IPS-20b (cell line): ENCODE measurements around the gene GNAI1.
"Not testable (repeated sequence)": the region's sequence is repeated elsewhere in the genome, so short reads cannot be mapped to it uniquely, and the experiment has no call there.

Experiments used
- H3K27ac ChIP-seq: one replicate; pipeline ENCODE4 v1.5.1; 2013; ENCODE audit warnings: low read length
- H3K27me3 ChIP-seq: 2 replicates; pipeline ENCODE4 v1.6.1; 2013; ENCODE audit warnings: mild to moderate bottlenecking, low read length, inconsistent platforms; ENCODE audit not compliant: insufficient read depth
- H3K36me3 ChIP-seq: 2 replicates; pipeline ENCODE4 v1.6.1; 2013; ENCODE audit warnings: low read depth, mild to moderate bottlenecking, inconsistent platforms, low read length, moderate library complexity; ENCODE audit not compliant: insufficient read depth
- H3K4me1 ChIP-seq: 2 replicates; pipeline ENCODE4 v1.6.1; 2013; ENCODE audit warnings: mild to moderate bottlenecking, control low read depth, inconsistent platforms, low read length, moderate library complexity; ENCODE audit not compliant: insufficient read depth
- H3K4me3 ChIP-seq: 2 replicates; pipeline ENCODE4 v1.5.1; 2013; ENCODE audit warnings: mild to moderate bottlenecking, low read length, inconsistent platforms
- H3K9ac ChIP-seq: 2 replicates; pipeline ENCODE4 v1.6.1; 2013; ENCODE audit warnings: low read depth, mild to moderate bottlenecking, inconsistent platforms, low read length, moderate library complexity
- H3K9me3 ChIP-seq: 2 replicates; pipeline ENCODE4 v1.6.1; 2013; ENCODE audit warnings: mild to moderate bottlenecking, low read depth, low read length, inconsistent platforms; ENCODE audit not compliant: insufficient read depth

The GNAI1 gene

GRCh38 chr7:80147543-80148391 lies 13.1 kb downstream of the GNAI1 start:
- no peak overlapping the region for H3K9ac ChIP-seq
- H3K4me3 ChIP-seq = no peak overlapping the region
- H3K9me3 ChIP-seq = no peaks in the 10 kb centered on the region
- no peak overlapping the region for H3K27ac ChIP-seq
- peaks cover 22% of the 10 kb centered on the region for H3K4me1 ChIP-seq
- H3K36me3 ChIP-seq = no peaks in the 10 kb centered on the region
- no peaks in the 10 kb centered on the region for H3K27me3 ChIP-seq

DNA sequence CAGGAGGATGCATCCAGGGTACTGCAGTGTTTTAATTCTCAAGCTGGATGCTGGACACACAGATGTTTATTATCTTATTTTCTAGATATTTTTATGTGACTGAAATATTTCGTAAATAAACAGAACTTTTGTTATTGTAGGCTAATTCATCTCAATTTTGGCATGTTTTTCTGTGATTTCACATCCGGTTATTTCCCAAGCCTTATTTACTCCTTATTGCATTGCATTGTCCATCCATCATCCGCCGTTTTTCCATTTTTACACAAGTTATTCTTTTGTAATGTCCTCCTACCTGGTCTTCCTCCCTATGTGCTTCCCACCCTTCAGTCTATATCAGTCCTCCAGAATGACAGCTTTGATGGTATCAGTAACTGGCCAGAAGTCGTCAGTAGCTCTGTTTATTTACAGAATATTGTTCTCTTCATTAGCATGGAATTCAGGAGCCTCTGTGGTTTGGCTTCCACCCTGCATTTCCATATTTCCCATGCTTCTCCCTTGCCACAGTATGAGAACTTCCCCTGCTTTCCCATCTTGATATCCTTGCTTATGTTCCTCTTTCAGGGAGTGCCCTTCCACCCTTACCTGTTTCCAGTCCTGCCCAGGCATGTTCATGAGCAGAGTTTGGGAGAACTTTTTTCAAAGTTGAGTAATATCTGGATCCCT lies 16.1 kb downstream of the GNAI1 start:
- Histone ChIP-seq H3K4me1 (peaks cover 21% of the 10 kb centered on the region), H3K9ac (no peak overlapping the region), H3K9me3 (no peaks in the 10 kb centered on the region), H3K4me3 (no peak overlapping the region), H3K27me3 (no peaks in the 10 kb centered on the region), H3K36me3 (no peaks in the 10 kb centered on the region), H3K27ac (no peak overlapping the region)

- H3K4me3 ChIP-seq = no peak overlapping the region
- peaks cover 19% of the 10 kb centered on the region for H3K4me1 ChIP-seq
- no peak overlapping the region for H3K9ac ChIP-seq
- no peak overlapping the region for H3K27ac ChIP-seq
- H3K9me3 ChIP-seq = no peaks in the 10 kb centered on the region
- no peaks in the 10 kb centered on the region for H3K36me3 ChIP-seq
- H3K27me3 ChIP-seq = no peaks in the 10 kb centered on the region
Measured at GRCh38 chr7:80151274-80151665, 16.6 kb downstream of the GNAI1 start.

GRCh38 chr7:80153446-80153845 lies 18.8 kb downstream of the GNAI1 start:
- Histone ChIP-seq H3K9ac (no peak overlapping the region), H3K4me1 (peaks cover 19% of the 10 kb centered on the region), H3K4me3 (no peak overlapping the region), H3K36me3 (no peaks in the 10 kb centered on the region), H3K27me3 (no peaks in the 10 kb centered on the region), H3K27ac (no peak overlapping the region), H3K9me3 (no peaks in the 10 kb centered on the region)

DNA sequence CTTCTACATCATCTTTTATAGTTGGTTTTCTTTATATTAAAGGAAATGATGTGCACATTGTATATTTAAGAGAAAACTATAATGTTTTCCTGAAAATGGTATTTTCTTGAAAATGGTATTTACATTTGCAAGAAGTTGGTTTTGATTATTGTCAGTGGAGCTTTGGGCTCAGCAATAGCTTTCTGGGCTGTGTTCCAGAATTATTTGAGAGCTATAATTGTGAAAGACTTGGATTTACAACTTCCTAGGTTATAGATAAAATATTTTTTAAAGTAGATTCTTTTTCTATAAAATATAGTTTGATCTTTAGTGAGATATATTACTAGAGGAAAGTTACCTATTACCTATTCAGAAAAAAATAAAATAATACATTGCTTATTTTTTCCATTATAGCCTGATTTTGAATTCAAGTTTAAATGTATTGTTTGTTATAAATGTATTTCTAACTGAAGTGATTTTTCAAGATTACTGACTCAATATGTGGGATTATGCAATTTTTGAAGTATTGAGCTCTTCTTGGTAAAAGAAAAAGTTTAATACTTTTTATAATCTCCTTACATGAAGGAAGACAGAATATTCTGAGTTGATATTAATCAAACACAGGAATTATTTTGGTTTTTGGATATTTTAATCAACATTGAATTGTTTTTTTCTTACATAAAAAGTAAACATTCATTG lies 20.2 kb downstream of the GNAI1 start:
- Histone ChIP-seq H3K9me3 (no peaks in the 10 kb centered on the region), H3K9ac (no peak overlapping the region), H3K4me1 (peaks cover 16% of the 10 kb centered on the region), H3K27me3 (no peaks in the 10 kb centered on the region), H3K36me3 (no peaks in the 10 kb centered on the region), H3K27ac (no peak overlapping the region), H3K4me3 (no peak overlapping the region)

GRCh38 chr7:80155374-80155773 lies 20.7 kb downstream of the GNAI1 start:
- Histone ChIP-seq H3K9ac (no peak overlapping the region), H3K4me3 (no peak overlapping the region), H3K27ac (no peak overlapping the region), H3K9me3 (no peaks in the 10 kb centered on the region), H3K4me1 (peaks cover 18% of the 10 kb centered on the region), H3K36me3 (no peaks in the 10 kb centered on the region), H3K27me3 (no peaks in the 10 kb centered on the region)

- H3K4me3 ChIP-seq, H3K27ac ChIP-seq, H3K9ac ChIP-seq: not testable (repeated sequence)
Measured at GRCh38 chr7:80157770-80158169, 23.1 kb downstream of the GNAI1 start.

GRCh38 chr7:80159802-80160201 lies 25.2 kb downstream of the GNAI1 start:
- Histone ChIP-seq H3K36me3 (no peaks in the 10 kb centered on the region), H3K9ac (no peak overlapping the region)

More at GRCh38 chr7:80157770-80158169, 23.1 kb downstream of the GNAI1 start:
- H3K9me3 ChIP-seq, H3K27me3 ChIP-seq, H3K4me1 ChIP-seq, H3K36me3 ChIP-seq: not testable (repeated sequence)

GRCh38 chr7:80161466-80161865 lies 26.8 kb downstream of the GNAI1 start:
- H3K36me3 ChIP-seq = no peaks in the 10 kb centered on the region
- no peaks in the 10 kb centered on the region for H3K27me3 ChIP-seq
- no peak overlapping the region for H3K27ac ChIP-seq
- no peaks in the 10 kb centered on the region for H3K9me3 ChIP-seq
- no peak overlapping the region for H3K9ac ChIP-seq
- peaks cover 17% of the 10 kb centered on the region; the same call in 1 of the 2 replicates for H3K4me1 ChIP-seq
- no peak overlapping the region for H3K4me3 ChIP-seq

More at GRCh38 chr7:80159802-80160201, 25.2 kb downstream of the GNAI1 start:
- no peaks in the 10 kb centered on the region for H3K9me3 ChIP-seq
- no peaks in the 10 kb centered on the region for H3K27me3 ChIP-seq
- no peak overlapping the region for H3K4me3 ChIP-seq
- H3K27ac ChIP-seq = no peak overlapping the region
- peaks cover 6% of the 10 kb centered on the region; the same call in 1 of the 2 replicates for H3K4me1 ChIP-seq

- Histone ChIP-seq H3K9me3 (peaks cover 4% of the 10 kb centered on the region; the same call in 1 of the 2 replicates), H3K4me3 (peak overlapping the region; percentile 44), H3K27me3 (no peaks in the 10 kb centered on the region), H3K36me3 (no peaks in the 10 kb centered on the region), H3K9ac (0 out of 2 replicates have a peak overlapping the region, but pooled peaks have one; percentile 30), H3K27ac (peak overlapping the region; percentile 22), H3K4me1 (peaks cover 17% of the 10 kb centered on the region; the same call in 1 of the 2 replicates)
Measured at GRCh38 chr7:80165177-80165576, 30.5 kb downstream of the GNAI1 start.

- Histone ChIP-seq H3K9ac (no peak overlapping the region), H3K4me1 (peaks cover 23% of the 10 kb centered on the region; the same call in 1 of the 2 replicates), H3K9me3 (peaks cover 4% of the 10 kb centered on the region; the same call in 1 of the 2 replicates), H3K27me3 (no peaks in the 10 kb centered on the region), H3K27ac (no peak overlapping the region), H3K4me3 (no peak overlapping the region), H3K36me3 (no peaks in the 10 kb centered on the region)
Measured at GRCh38 chr7:80170445-80170844, 35.8 kb downstream of the GNAI1 start.
